HG03159 (cell line): Measurements from ENCODE around the gene GMDS.

Experiments used
- ATAC-seq: cut with Tn5 transposase; IDR thresholded peaks from one replicate; pipeline ENCODE4 v1.9.1; 2021; ENCODE audit warnings: mild to moderate bottlenecking, moderate library complexity; ENCODE audit not compliant: unreplicated experiment

GMDS gene

DNA sequence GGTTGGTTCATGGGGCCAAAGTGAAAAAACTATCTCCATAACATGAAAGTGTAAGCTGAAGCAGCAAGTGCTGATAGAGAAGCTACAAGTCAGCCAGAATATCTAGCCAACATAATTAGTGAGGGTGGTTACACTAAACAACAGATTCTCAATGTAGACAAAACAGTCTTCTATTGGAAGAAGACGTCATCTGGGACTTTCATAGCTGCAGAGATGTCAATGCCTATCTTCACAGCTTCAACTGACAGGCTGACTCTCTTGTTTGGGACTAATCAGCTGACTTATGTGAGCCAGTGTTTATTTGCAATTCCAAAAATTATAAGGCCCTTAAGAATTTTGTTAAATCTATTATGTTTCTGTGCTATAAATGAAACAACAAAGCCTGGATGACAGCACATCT lies 63.2 kb downstream of the GMDS start:
- no peak for ATAC-seq

GRCh38 chr6:2181567-2181966 lies 63.8 kb downstream of the GMDS start:
- ATAC-seq, result no peak

- no peak for ATAC-seq
Measured at GRCh38 chr6:2179950-2180349, 65.5 kb downstream of the GMDS start.

GRCh38 chr6:2179241-2179640 lies 66.2 kb downstream of the GMDS start:
- ATAC-seq, result no peak

GRCh38 chr6:2178125-2178524 lies 67.3 kb downstream of the GMDS start:
- ATAC-seq, result no peak

DNA sequence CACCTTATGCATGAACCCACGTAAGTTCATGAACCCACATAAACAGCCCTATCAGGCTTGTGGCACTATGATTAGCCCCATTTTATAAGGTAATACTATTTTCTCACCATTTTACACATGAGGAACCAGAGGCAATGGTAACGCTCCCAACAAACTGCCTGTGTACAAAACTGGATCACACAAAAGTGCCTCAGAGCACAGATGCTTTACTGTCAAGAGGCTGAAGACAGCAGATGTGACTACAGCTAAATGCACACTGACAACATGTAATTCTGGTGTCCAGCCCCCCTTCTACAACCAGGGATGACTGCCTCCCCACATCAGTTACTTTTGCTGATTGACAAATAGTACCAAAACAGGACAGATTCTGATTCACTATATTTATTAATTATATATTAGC lies 69.6 kb downstream of the GMDS start:
- ATAC-seq, result no peak

- ATAC-seq, result no peak
Measured at GRCh38 chr6:2173203-2173961, 72.0 kb downstream of the GMDS start.

GRCh38 chr6:2171728-2172127 lies 73.7 kb downstream of the GMDS start:
- ATAC-seq, result no peak

DNA sequence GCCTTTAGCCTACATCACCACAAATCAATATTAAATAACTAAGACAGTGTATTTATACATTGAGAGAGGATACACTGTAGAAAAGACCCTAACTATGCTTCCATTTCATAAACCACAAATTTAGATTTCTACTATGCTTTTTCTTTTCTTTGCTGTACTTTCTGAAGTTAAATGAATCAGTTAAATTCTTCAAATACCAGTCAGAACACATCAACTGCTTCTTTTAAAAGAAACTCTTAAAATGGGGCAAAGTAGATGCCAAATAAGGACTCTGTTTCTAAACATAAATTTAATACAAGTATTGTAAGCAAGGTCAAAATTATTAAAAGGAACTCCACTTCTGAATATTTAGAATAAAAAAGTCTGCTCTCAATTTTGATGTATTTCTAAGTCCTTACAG lies 76.9 kb downstream of the GMDS start:
- ATAC-seq, result no peak

GRCh38 chr6:2166717-2167116 lies 78.7 kb downstream of the GMDS start:
- ATAC-seq, result no peak

- ATAC-seq, result no peak
Measured at GRCh38 chr6:2165286-2165685, 80.1 kb downstream of the GMDS start.

DNA sequence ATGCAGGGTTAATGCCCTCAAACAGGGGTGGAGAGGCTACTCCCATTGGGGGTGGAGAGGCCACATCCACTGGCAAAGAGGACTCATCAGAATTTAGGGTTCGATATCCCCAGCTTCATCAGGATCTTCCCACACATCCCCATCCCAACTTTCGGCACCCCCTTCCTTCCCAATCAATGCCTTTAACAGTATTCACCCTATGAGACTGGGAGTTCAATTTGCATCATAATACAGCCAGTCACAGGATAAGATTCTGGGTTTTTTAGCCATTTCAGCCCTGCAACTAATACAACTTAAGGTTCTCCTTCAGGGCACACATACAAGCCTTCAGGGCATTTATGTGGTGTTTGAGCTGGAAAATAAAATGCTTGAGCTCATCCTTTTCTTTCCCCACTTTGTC lies 80.9 kb downstream of the GMDS start:
- no peak for ATAC-seq

DNA sequence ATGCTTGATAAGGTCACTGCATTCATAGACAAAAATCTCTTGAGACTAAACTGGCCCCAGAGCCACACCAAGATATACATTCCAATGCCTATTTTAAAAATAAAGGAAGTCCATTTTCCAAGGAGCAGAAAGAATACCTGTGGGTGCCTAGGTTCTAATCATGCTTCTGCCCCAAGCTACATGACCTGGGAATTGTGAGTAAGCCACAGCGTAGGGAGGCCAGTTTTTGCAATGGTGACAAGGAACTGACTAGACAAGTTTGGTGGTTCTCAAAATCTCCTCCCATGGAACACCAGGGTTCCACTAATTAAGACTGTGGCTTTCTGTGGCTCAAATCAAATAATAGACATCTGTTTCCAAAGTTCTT lies 83.3 kb downstream of the GMDS start:
- ATAC-seq, result no peak

DNA sequence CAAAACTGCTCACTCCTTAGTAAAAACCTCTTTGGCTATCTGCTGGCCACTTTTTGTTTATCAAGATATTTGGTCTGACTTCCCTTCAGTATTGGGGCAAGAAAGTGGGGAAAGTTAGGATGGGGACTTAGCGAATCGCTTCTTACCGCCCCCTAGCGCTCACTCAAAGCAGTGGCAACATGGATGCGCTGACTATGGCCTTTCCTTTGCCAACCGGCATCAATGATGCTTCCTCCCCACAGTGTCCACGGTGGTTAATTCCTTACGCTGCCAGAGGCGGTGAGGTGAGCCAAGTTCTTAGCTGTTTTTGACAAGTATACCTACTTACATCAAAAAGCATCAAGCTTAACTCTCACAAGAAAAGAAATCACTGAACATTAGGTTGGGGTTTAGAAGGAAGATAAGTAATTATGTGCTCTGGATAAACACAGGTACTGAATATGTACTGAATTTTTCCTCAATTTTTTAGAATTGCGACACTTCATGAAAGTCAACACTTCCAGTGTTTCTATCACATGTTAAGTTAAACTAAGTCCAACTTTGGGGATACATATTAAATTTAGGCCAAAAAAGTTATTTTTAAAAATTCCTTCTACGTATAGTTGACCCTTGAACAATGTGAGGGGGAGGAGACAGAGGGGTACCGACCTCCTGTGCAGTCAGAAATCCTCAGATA lies 86.7 kb downstream of the GMDS start:
- no peak for ATAC-seq

DNA sequence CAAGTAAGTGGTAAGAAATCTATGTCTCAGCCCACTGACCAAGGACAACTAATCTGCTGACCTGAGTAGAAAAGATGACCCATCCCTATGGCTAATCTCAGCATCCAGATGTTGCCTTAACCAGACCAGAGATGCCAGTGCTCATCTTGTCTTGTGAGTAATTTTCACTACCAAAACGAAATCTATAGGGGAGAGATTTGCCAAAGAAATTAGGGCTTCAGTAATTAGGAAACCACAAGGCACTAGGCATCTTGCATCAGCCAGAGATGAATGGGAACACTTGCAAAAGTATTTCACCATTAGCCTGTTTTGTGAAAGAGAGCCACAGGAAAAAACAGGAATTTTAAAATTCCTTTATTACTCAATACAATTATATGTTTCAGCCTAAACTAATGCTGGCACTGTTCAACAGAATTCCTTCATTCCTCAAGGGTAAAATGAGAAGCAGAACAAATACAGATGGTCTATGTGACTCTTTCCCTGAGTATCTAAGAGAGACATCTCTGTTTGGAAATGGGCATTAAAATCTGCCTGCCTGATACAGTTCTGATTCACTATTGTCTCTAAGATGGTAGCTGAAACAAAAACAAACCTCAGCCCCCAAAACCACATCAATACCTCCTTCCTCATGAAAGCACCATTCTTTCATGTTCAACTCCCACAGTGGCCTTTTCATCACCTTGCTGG lies 87.8 kb downstream of the GMDS start:
- peak; percentile 50 for ATAC-seq

GRCh38 chr6:2155206-2155605 lies 90.2 kb downstream of the GMDS start:
- no peak for ATAC-seq

- no peak for ATAC-seq
Measured at GRCh38 chr6:2149361-2150006, 95.9 kb downstream of the GMDS start.

- no peak for ATAC-seq
Measured at GRCh38 chr6:2148748-2149147, 96.7 kb downstream of the GMDS start.

- no peak for ATAC-seq
Measured at GRCh38 chr6:2147766-2148448, 97.5 kb downstream of the GMDS start.

DNA sequence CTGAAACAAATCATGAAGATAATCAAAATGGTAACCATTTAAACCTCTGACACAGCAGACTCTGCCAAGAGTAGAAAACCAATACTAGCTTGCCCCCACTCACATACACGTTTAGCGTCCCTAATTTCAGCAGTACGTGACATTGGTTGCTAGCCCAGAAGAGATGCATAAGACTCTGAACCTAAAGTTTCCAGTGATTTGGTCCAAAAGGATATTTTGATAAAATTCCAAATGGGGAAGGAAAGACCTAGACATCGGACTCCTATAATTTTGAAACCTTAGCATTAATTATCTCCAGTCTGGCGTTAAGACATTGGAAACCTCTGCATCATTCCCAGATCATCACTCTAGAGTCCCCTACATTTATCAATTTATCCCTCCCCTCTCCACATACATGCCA lies 98.1 kb downstream of the GMDS start:
- no peak for ATAC-seq

DNA sequence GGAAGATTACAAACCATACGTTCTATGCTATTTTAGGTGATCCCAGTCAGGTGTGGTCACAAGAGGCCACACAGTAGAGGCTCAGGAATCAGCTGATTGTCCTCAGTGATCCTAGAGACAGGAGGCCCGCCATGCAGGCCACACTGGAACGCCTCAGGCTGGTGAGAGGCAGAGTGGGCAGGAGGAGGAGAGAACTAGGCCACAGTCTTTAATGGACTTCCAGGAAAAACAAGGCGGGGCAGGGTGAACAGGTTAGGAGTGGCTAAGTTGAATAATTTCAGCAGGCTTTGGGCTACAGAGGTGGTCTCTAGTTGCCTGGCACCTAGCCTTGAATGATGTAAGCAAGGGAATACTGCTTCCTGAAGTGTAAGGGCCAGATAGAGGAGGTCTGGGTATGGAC lies 101.2 kb downstream of the GMDS start:
- no peak for ATAC-seq
